SK-N-SH treated with all-trans-retinoic acid at 6 μM for 48 hours (cell line): ENCODE results near the gene PPP6R1.
"Not testable (repeated sequence)": the region's sequence is repeated elsewhere in the genome, so short reads cannot be mapped to it uniquely, and the experiment has no call there.

Experiments used
- ATAC-seq: fragments of 200-7000 bp; cut with Tn5 transposase; 3 replicates; pipeline ENCODE4 v1.9.1; 2020; ENCODE audit warnings: mild to moderate bottlenecking, moderate library complexity
- ARNTL ChIP-seq: fragments of 450-650 bp; formaldehyde crosslinking; IDR thresholded peaks from 2 replicates; pipeline ENCODE4 v1.5.0; 2020; ENCODE audit warnings: low read depth, mild to moderate bottlenecking, moderate library complexity, borderline replicate concordance
- BACH2 ChIP-seq: fragments of 250-450 bp; sonication (Bioruptor Pico); IDR thresholded peaks from 2 replicates; pipeline ENCODE4 v1.9.0; 2021; ENCODE audit warnings: mild to moderate bottlenecking, borderline replicate concordance
- CREB5 ChIP-seq: fragments of 250-450 bp; sonication (Bioruptor Pico); IDR thresholded peaks from 2 replicates; pipeline ENCODE4 v1.5.1; 2020; ENCODE audit warnings: low read depth, mild to moderate bottlenecking, moderate library complexity
- ESRRG ChIP-seq: fragments of 250-450 bp; sonication (Bioruptor Pico); IDR thresholded peaks from 2 replicates; pipeline ENCODE4 v1.6.1; 2021; ENCODE audit warnings: mild to moderate bottlenecking
- GLIS3 ChIP-seq: fragments of 250-450 bp; sonication (Bioruptor Pico); IDR thresholded peaks from 2 replicates; pipeline ENCODE4 v1.5.0; 2020; ENCODE audit warnings: mild to moderate bottlenecking, moderate library complexity
- ISL1 ChIP-seq: fragments of 250-450 bp; sonication (Bioruptor Pico); IDR thresholded peaks from 2 replicates; pipeline ENCODE4 v2.1.2; 2022; ENCODE audit warnings: mild to moderate bottlenecking, moderate library complexity
- OSR1 ChIP-seq: fragments of 250-450 bp; sonication (Bioruptor Pico); IDR thresholded peaks from 2 replicates; pipeline ENCODE4 v1.8.0; 2022; ENCODE audit warnings: moderate library complexity, mild to moderate bottlenecking, inconsistent platforms
- PPARA ChIP-seq: fragments of 250-450 bp; sonication (Bioruptor Pico); IDR thresholded peaks from 2 replicates; pipeline ENCODE4 v1.5.0; 2020; ENCODE audit warnings: mild to moderate bottlenecking, borderline replicate concordance
- RARB ChIP-seq: fragments of 250-450 bp; sonication (Bioruptor Pico); IDR thresholded peaks from 2 replicates; pipeline ENCODE4 v1.8.0; 2021; ENCODE audit warnings: mild to moderate bottlenecking, moderate library complexity
- SNAI2 ChIP-seq: fragments of 250-450 bp; sonication (Bioruptor Pico); IDR thresholded peaks from 2 replicates; pipeline ENCODE4 v1.5.0; 2020; ENCODE audit warnings: mild to moderate bottlenecking, moderate library complexity
- TCF4 ChIP-seq: fragments of 250-450 bp; sonication (Bioruptor Pico); IDR thresholded peaks from 2 replicates; pipeline ENCODE4 v1.8.0; 2021; ENCODE audit warnings: mild to moderate bottlenecking, moderate library complexity, borderline replicate concordance
- TOX ChIP-seq: fragments of 250-450 bp; sonication (Bioruptor Pico); IDR thresholded peaks from 2 replicates; pipeline ENCODE4 v1.8.0; 2021; ENCODE audit warnings: mild to moderate bottlenecking, moderate library complexity, borderline replicate concordance
- ZC3H10 ChIP-seq: fragments of 250-450 bp; sonication (Bioruptor Pico); IDR thresholded peaks from 2 replicates; pipeline ENCODE4 v1.5.1; 2021; ENCODE audit warnings: mild to moderate bottlenecking, moderate library complexity
- ZFP3 ChIP-seq: fragments of 250-450 bp; sonication (Bioruptor Pico); IDR thresholded peaks from 2 replicates; pipeline ENCODE4 v1.5.0; 2020; ENCODE audit warnings: mild to moderate bottlenecking, moderate library complexity
- ZFP30 ChIP-seq: fragments of 450-650 bp; formaldehyde crosslinking; IDR thresholded peaks from 2 replicates; pipeline ENCODE4 v1.5.0; 2022; ENCODE audit warnings: mild to moderate bottlenecking, moderate library complexity
- ZNF70 ChIP-seq: fragments of 450-650 bp; formaldehyde crosslinking; IDR thresholded peaks from 2 replicates; pipeline ENCODE4 v1.5.0; 2020; ENCODE audit warnings: mild to moderate bottlenecking, moderate library complexity
- ZNF8 ChIP-seq: fragments of 450-650 bp; formaldehyde crosslinking; IDR thresholded peaks from 2 replicates; pipeline ENCODE4 v1.5.0; 2020; ENCODE audit warnings: mild to moderate bottlenecking, moderate library complexity
- TF ChIP-seq, protein P1 (sequence below): fragments of 250-450 bp; sonication (Bioruptor Pico); IDR thresholded peaks from 2 replicates; pipeline ENCODE4 v1.8.0; 2021; ENCODE audit warnings: low read depth, mild to moderate bottlenecking, moderate library complexity, borderline replicate concordance
- TF ChIP-seq, protein P2 (sequence below): fragments of 250-450 bp; sonication (Bioruptor Pico); IDR thresholded peaks from 2 replicates; pipeline ENCODE4 v1.5.1; 2021; ENCODE audit warnings: mild to moderate bottlenecking, moderate library complexity
- TF ChIP-seq, protein P3 (sequence below): fragments of 250-450 bp; sonication (Bioruptor Pico); IDR thresholded peaks from 2 replicates; pipeline ENCODE4 v1.8.0; 2020; ENCODE audit warnings: mild to moderate bottlenecking, moderate library complexity, borderline replicate concordance

The PPP6R1 gene

GRCh38 chr19:55226273-55226672, 32.5 kb downstream of the PPP6R1 start (continued):
- TF ChIP-seq ZC3H10 = no peak
- TF ChIP-seq, protein P1, sequence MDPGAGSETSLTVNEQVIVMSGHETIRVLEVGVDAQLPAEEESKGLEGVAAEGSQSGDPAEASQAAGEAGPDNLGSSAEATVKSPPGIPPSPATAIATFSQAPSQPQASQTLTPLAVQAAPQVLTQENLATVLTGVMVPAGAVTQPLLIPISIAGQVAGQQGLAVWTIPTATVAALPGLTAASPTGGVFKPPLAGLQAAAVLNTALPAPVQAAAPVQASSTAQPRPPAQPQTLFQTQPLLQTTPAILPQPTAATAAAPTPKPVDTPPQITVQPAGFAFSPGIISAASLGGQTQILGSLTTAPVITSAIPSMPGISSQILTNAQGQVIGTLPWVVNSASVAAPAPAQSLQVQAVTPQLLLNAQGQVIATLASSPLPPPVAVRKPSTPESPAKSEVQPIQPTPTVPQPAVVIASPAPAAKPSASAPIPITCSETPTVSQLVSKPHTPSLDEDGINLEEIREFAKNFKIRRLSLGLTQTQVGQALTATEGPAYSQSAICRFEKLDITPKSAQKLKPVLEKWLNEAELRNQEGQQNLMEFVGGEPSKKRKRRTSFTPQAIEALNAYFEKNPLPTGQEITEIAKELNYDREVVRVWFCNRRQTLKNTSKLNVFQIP (CRISPR knock-in tag) = no peak

- TF ChIP-seq PPARA (CRISPR knock-in tag) (no peak), ZNF8 (no peak), ISL1 (CRISPR knock-in tag) (no peak), ZFP30 (CRISPR knock-in tag) (no peak)
- no peak for ATAC-seq
Measured at GRCh38 chr19:55225415-55225958, 33.3 kb downstream of the PPP6R1 start.

DNA sequence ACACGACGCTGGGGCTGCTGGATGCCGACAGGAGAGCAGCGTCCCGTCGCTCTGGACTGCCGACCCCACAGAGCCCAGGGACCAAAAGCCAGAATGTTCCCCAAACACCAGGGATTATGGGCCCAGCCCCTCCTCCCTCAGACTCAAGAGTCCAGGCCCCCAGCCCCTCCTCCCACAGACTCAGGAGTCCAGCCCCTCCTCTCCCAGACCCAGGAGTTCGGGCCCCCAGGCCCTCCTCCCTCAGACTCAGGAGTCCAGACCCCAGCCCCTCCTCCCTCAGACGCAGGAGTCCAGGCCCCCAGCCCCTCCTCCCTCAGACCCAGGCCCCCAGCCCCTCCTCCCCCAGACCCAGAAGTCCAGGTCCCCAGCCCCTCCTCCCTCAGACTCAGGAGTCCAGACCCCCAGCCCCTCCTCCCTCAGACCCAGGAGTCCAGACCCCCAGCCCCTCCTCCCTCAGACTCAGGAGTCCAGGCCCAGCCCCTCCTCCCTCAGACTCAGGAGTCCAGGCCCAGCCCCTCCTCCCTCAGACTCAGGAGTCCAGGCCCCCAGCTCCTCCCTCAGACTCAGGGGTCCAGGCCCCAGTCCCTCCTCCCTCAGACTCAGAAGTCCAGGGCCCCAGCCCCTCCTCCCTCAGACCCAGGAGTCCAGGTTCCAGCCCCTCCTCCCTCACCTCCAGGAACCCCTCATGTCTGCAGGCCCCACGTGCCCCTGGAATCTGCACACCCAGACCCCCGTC, 34.0 kb downstream of the PPP6R1 start:
- ATAC-seq = not testable (repeated sequence)

GRCh38 chr19:55224038-55224665, 34.7 kb downstream of the PPP6R1 start:
- TF ChIP-seq PPARA (CRISPR knock-in tag) = no peak
- TF ChIP-seq, protein P2, sequence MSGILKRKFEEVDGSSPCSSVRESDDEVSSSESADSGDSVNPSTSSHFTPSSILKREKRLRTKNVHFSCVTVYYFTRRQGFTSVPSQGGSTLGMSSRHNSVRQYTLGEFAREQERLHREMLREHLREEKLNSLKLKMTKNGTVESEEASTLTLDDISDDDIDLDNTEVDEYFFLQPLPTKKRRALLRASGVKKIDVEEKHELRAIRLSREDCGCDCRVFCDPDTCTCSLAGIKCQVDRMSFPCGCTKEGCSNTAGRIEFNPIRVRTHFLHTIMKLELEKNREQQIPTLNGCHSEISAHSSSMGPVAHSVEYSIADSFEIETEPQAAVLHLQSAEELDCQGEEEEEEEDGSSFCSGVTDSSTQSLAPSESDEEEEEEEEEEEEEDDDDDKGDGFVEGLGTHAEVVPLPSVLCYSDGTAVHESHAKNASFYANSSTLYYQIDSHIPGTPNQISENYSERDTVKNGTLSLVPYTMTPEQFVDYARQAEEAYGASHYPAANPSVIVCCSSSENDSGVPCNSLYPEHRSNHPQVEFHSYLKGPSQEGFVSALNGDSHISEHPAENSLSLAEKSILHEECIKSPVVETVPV = no peak
- TF ChIP-seq ESRRG (CRISPR knock-in tag) = no peak
- no peak for TF ChIP-seq ZNF8
- no peak for TF ChIP-seq GLIS3 (CRISPR knock-in tag)
- ATAC-seq = no peak

GRCh38 chr19:55223291-55224037, 35.4 kb downstream of the PPP6R1 start:
- peak; percentile 9; the same call in 2 of the 3 replicates for ATAC-seq
- TF ChIP-seq, protein P2 = no peak
- TF ChIP-seq, protein P1 (CRISPR knock-in tag) = no peak
- TF ChIP-seq ZFP3 (no peak), ESRRG (CRISPR knock-in tag) (no peak), ZFP30 (CRISPR knock-in tag) (no peak), BACH2 (CRISPR knock-in tag) (no peak), ARNTL (no peak), TOX (CRISPR knock-in tag) (no peak), ZNF70 (CRISPR knock-in tag) (no peak), ZNF8 (no peak), SNAI2 (no peak), PPARA (CRISPR knock-in tag) (no peak), ISL1 (CRISPR knock-in tag) (no peak), ZC3H10 (no peak), TCF4 (CRISPR knock-in tag) (no peak), CREB5 (CRISPR knock-in tag) (no peak), RARB (no peak), OSR1 (no peak)
- TF ChIP-seq, protein P3, sequence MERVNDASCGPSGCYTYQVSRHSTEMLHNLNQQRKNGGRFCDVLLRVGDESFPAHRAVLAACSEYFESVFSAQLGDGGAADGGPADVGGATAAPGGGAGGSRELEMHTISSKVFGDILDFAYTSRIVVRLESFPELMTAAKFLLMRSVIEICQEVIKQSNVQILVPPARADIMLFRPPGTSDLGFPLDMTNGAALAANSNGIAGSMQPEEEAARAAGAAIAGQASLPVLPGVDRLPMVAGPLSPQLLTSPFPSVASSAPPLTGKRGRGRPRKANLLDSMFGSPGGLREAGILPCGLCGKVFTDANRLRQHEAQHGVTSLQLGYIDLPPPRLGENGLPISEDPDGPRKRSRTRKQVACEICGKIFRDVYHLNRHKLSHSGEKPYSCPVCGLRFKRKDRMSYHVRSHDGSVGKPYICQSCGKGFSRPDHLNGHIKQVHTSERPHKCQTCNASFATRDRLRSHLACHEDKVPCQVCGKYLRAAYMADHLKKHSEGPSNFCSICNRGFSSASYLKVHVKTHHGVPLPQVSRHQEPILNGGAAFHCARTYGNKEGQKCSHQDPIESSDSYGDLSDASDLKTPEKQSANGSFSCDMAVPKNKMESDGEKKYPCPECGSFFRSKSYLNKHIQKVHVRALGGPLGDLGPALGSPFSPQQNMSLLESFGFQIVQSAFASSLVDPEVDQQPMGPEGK (CRISPR knock-in tag) = no peak
- TF ChIP-seq, all 23 proteins: peak for 0
